Posterior vena cava (tissue), 2 donors: ENCODE data around the gene ARHGAP23. TPM values are rescaled to one million over a fixed set of nuclear protein-coding genes. Genes with fewer than 3 reads are reported as not detected.
"Not testable (repeated sequence)": the region's sequence is repeated elsewhere in the genome, so short reads cannot be mapped to it uniquely, and the experiment has no call there.

Source experiments
- DNase-seq: peaks from one replicate; pipeline ENCODE4 v3.0.0-alpha.2; 2020; ENCODE audit warnings: low spot score
- intact Hi-C, 2 donors: fragments of 100-400 bp; cut with DNase I; formaldehyde crosslinking; loops; one replicate each; pipeline versions ENCODE4 v1.14.1 to v1.14.2; 2022 to 2023
- total RNA-seq, 2 donors: library from RNA; stranded (reverse); fragmentation: NEBNext Ultra II Directional; extraction: Animal tissue kit (Norgen Biotek cat#: 25700); gene quantifications; one replicate each; pipeline ENCODE4 v1.2.1, GENCODE V29; 2021
- donor health status: DM: yes; HTN: yes; CAD: no.
- donor health status: DM: yes; HTN: yes; CAD: no.

Gene ARHGAP23
- total RNA-seq, 2 donors from 2014 or later = 72.9 to 90.4 TPM

DNA sequence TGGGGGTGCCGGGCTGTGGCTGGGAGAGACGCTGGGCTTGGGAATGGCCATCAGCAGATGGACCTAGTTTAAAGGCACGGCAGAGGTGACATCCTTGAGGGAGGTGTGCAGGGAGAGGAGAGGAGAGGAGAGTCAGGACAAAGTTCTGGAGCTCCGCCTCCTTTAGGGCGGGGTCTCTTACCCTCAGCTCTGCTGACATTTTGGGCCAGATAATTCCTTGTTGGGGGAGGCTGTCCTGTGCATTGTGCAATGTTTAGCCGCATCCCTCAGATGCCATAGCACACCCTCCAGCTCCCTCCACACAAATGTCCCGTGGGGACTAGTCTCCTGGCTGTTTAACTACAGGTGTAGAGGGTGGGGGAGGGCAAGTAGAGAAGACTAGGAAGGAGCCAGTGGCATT lies 48.3 kb downstream of the ARHGAP23 start:
- no peak for DNase-seq
- intact Hi-C loops = no loop called here

DNA sequence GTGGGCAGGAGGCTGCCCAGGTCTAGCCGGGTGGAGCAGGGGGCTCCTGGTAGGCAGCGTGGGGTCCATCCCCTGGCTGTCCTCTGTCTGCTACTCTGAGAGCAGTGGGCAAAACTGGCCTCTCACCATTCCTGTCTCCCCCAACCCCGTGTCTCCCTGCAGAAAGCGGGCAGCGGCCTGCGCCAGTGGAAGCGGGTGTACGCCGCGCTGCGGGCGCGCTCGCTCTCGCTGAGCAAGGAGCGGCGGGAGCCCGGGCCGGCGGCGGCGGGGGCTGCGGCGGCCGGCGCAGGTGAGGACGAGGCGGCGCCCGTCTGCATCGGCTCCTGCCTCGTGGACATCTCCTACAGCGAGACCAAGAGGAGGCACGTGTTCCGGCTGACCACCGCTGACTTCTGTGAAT lies 49.2 kb downstream of the ARHGAP23 start:
- DNase-seq, intact Hi-C loops: not testable (repeated sequence)

DNA sequence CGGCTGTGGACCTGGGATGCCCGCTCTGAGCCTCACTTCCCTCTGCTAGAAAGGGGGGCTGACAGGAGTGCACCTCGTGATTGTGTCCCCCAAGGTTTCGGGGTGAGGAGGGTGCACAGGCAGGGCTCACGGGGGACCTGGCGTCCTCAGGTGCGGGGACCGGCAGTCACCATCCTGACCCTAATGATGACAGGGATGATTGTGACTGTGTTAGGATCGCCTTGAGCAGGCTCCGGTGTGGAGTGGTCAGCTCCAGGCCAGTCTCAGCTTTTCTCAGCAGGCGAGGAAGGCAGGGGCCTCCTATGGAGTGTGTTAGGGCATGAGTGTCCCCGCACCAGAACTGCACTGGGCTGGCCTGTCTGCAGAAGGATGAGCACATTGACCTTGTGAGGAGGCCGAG lies 49.7 kb downstream of the ARHGAP23 start:
- DNase-seq, intact Hi-C loops: not testable (repeated sequence)

DNA sequence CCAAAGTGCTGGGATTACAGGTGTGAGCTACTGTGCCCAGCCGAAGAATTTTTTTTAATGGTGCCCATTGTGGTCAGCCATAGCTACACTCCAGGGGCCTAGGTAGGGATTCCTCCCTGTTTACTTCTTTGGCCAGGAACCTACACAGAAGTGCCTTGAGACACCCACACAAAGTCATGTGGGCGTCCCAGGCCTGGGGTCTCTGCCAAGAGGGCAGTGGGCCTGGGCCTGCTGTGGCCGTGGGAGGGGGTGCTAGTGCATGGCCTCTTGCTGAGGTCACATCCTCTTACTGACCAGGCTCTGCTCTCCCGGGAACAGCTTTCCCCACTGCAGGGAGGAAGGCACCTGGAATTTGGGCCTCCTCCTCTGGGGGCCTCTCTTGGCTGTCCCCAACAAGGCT lies 50.4 kb downstream of the ARHGAP23 start:
- intact Hi-C loops, DNase-seq: not testable (repeated sequence)

DNA sequence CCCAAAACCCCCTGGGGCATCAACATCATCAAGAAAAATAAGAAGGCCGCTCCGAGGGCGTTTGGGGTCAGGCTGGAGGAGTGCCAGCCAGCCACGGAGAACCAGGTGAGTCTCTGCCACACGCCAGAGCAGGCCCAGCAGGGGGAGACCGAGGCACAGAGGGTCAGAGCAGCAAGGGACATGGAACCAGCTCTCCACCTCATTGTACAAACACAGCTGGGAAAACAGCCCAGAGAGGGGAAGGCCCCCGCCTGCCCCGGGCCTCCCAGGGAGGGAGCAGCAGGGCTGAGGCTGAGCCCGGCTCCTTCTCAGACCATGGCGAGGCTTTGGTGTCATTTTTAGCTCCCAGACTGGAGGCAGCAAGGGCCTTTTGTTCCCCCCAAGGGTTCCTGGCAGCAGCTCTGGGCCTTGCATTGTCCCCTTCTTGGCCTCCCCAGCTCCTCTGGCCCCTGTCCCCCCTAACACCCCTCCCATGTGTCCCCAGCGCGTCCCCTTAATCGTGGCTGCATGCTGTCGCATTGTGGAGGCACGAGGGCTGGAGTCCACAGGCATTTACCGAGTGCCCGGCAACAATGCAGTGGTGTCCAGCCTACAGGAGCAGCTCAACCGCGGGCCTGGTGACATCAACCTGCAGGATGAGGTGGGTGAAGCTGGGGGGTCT lies 53.9 kb downstream of the ARHGAP23 start:
- intact Hi-C loops = loop anchor here in 1 of 2 donors (5.0 kb wide), 1 partner anchor 55 kb away; the partner anchor contains the start of gene ARHGAP23

DNA sequence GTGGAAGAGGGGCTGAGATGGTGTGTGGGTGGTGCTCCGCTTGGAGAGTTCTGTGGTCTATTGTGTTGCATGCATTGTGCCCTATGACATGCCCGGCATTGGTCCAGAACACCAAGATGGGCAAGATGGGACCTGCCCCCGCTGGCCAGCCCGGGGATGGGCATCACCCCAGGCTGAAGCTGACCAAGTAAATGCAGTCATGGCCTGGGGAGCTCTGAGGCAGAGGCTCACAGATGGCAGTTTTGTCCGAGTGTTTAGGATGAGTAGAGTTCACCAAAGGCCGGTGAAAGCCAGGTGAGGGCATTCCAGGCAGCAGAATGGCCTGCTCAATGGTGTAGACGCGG lies 54.4 kb downstream of the ARHGAP23 start:
- intact Hi-C loops = loop anchor here in 1 of 2 donors (5.0 kb wide), 1 partner anchor 55 kb away; the partner anchor contains the start of gene ARHGAP23
- DNase-seq = not testable (repeated sequence)

More for the DNA sequence above, 53.9 kb downstream of the ARHGAP23 start:
- not testable (repeated sequence) for DNase-seq

DNA sequence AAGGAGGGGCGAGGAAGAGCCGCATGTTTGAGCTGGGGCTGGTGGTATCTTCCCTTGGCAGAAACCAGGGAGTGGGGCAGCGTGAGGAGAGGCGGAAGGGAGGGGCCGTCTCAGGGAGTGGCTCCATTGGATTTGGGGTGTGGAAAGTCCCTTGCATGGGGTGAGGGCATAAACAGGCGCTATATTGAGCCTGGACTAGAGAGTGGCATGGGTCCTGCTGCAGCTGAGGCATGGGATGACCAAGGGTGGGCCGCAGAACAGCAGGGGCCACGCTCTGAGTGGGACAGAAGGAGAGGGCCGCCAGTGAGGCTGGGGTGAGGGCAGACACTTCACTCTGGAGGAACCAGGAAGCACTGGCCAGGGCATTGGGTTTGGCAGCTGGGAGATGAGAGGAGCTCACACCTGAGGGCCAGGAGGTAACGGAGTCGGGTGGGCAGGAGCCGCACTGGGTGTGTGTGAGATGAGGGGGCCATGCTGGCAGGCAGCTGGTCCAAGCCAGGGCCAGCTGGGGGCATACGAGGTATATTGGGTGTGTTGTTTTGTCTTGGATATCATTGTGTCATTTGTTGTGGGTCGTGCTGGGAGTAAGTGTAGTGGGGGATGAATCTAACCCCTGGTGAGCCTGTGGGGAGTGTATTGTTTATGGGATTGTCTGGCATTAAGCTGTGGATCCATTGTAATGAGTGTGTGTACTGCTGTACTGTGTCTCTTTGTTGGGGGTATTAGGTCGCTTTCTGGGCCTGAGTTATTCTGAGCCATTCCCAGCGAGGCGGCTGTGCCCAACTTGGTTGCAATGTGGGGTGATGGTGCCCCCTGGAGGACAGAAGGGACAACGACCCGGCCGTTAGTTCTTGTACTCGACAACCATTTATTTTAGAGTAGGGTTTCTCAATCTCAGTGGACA lies 56.2 kb downstream of the ARHGAP23 start:
- DNase-seq = not testable (repeated sequence)

DNA sequence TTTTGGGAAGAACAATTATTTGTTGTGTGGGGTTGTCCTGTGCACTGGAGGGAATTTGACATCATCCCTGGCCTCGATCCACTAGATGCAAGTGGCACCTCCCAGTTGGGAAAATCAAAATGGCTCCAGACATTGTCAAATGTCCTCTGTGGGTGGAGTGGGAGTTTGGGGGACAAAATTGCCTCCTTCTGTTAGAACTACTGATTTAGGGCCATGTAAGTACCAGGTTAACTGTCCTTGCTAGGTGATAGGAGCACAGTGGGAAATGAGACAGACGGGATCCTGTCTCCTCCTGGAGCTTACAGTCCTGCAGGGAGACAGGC lies 56.8 kb downstream of the ARHGAP23 start:
- DNase-seq = no peak
- intact Hi-C loops = loop anchor here in 1 of 2 donors (5.0 kb wide), 1 partner anchor 43 kb away; no protein-coding TSS in a partner anchor

More for the DNA sequence above, 56.2 kb downstream of the ARHGAP23 start:
- intact Hi-C loops = loop anchor here in 1 of 2 donors (5.0 kb wide), 2 partner anchors 42 to 57 kb away; partner anchors contain the start of gene ARHGAP23

DNA sequence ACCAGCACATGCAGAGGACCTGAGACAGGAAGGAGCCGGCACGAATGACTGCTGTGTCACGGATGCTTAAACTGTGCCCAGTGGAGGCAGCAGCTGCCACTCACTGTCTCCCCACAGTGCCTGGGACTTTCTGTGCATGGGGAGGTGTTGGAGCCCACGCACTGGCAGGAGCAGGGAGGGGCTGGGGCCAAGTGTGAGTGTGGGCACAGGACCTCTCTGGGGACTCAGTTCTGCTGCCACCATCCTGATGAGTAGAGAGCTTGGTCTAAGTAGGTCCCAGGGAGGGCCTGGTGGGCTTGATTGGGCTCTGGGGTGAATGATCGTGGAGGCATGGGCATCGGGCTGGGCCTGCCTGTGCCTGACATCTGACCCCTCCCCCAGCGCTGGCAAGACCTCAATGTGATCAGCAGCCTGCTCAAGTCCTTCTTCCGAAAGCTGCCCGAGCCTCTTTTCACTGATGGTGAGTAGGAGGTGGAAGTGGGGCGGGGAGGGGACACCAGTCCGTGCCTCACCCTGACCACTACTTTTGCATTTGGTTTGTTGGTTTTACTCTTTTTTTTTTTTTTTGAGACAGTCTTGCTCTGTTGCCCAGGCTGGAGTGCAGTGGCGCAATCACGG lies 57.5 kb downstream of the ARHGAP23 start:
- intact Hi-C loops = loop anchor here in 1 of 2 donors (5.0 kb wide), 1 partner anchor 43 kb away; no protein-coding TSS in a partner anchor
- not testable (repeated sequence) for DNase-seq

DNA sequence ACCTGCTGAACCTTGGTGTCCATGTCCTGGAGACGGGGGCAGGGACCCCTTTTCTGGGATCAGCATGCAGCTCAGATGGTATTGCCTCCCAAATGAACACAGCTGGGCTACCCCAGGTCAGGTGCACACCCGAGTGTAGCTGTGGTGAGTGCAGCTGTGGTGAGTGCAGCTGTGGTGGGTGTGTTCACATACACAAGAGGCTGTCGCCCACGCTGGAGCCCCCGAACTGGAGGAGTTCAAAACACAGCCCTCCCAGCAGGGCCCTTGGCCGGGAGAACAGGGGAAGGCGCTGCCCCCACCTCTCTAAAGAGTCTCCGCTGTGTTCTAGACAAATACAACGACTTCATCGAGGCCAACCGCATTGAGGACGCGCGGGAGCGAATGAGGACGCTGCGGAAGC lies 61.5 kb downstream of the ARHGAP23 start:
- intact Hi-C loops = loop anchor here in 1 of 2 donors (5.0 kb wide), 1 partner anchor 47 kb away; no protein-coding TSS in a partner anchor
- DNase-seq = not testable (repeated sequence)

DNA sequence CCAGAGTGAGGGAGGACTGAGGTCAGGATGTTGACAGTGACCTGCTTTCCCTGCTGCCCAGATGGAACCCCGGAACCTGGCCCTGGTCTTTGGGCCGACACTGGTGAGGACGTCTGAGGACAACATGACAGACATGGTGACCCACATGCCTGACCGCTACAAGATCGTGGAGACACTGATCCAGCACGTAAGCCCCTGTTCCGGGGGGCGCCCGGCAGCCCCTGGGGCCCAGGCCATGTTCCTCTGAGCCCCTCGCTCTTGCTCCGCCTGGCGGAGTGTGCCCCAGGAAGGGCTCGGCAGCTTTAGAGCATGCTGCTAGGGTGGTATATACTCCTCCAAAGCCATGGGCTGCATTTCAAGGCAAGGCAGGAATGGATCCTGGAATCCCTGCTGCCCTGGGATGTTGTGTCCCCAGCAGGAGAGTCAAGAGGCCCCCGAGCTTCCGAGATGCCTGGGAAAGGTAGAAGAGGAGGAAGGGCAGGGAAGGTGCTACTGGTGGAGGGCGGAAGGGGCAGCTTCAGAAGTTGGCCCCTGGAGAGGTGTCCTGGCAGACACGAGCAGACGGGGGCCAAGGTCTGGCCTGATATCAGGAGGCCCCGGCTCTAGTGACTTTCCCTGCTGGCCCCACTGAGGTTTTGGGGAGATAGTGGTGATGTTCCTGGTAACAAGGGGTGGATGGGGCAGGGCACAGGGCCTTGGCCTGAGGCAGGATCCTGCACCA lies 63.2 kb downstream of the ARHGAP23 start:
- DNase-seq, intact Hi-C loops: not testable (repeated sequence)

DNA sequence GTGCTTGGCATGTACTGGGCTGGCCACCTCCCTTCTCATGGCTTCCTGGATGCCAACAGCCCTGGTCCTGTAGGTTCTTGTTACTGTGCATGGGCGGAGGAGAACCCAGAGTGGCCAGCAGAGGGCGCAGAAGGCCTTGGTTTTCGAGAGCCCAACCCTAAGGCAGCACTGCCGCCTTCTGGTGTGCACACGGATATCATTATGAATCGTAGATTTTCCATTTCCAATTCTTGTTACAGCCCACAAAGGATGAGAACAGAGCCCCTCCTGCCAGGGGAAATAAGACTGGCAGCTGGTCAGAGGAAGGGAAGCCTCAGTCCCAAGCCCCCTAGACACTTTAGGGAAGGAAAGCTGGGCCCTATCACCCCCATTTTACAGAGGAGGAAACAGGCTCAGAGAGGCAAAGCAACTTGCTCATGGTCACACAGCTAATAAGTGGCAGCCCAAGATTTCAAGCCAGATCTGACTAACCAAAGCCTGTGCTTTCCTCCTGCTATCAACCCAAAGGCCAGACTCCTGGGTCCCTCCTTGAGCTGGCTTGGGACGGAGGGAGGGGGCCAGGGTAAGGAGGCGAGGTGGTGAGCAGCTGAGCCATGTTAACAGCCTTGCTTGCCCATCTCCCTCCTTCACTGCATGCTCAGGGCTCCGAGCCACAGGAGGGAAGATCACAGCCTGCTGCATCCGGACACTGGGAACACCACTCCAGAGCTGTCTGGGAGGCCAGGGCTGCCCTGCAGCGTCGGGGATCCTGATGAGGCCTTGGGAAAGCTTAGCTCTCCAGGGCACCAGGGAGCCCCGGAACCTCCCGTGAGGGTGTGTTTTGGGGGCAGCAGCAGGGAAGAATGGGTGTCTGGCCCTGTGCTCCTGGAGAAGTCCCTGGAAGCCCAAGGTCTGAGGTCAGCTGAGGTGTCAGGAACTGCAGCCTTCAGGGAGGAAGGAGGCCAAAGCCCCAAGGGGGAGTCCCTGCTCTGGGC lies 64.1 kb downstream of the ARHGAP23 start:
- intact Hi-C loops = not testable (repeated sequence)
- peak; percentile 98 for DNase-seq

DNA sequence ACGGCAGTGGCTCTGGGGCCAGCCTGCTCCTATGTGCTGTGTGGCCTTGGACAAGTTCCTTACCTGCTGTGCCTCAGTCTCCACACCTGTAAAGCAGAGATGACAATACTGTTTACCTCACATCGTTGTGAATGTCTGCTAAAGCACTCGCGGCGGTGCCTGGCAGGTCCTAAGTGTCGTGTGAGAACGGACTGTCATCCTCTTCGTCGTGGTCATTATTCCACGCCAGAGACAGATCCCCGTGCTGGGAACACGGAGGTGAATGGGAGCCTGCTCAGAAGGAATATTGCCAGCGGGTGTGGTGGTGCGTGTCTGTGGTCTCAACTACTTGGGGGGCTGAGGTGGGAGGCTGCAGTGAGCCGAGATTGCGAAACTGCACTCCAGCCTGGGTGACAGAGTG lies 65.9 kb downstream of the ARHGAP23 start:
- intact Hi-C loops, DNase-seq: not testable (repeated sequence)

DNA sequence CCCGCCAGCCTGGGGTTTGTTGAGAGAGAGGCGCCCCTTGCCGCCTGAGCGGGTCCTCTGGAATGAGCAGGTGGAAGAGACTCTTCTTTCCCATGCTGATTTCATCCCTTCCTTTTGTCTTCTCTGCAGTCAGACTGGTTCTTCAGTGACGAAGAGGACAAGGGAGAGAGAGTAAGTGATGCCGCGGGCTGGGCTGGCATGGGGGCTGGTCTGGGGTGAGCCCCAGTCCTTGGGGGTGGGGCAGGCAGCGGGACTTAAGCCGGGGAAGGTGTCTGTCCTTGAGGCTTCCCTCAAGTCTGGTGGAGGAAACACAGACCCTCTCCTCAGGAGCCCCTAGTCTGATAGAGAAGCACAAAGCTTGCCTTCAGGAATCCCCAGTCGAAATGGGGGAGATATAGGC lies 69.4 kb downstream of the ARHGAP23 start:
- intact Hi-C loops, DNase-seq: not testable (repeated sequence)

DNA sequence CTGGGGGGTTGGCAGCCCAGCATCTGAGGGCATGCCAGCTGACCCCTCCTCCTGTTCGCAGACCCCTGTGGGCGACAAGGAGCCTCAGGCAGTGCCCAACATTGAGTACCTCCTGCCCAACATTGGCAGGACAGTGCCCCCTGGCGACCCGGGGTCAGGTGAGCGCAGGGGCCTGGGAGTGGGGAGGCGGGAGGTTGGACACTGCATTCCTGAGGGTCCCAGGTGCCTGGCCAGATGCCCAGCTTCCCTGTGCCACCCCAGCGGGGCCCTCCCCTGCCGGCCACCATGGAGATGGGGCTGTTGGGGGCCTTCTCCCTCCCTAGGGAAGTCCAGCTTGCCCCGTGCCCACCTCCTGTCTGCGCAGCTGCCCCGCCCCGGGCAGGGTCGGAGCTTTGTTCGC lies 70.1 kb downstream of the ARHGAP23 start:
- intact Hi-C loops = no loop called here
- no peak for DNase-seq

DNA sequence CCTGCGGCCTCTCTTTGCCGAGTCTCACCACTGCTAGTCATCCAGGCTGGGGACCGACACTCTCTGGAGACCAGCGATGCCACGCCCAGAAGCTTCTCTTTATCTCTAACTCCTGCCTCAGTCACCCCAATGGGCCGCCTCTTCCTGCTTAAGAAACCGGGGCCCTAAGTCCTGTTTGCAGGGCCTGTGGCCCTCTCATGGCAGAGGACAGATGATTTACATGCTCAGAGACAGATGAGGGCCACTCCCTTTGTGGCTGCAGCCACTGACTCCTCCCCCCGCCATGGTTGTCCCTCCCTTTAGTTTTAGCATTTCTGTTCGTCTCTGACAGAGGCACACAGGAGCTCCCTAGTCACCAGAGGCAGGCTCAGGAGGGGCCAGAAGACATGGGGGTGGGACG lies 71.0 kb downstream of the ARHGAP23 start:
- intact Hi-C loops = not testable (repeated sequence)

DNA sequence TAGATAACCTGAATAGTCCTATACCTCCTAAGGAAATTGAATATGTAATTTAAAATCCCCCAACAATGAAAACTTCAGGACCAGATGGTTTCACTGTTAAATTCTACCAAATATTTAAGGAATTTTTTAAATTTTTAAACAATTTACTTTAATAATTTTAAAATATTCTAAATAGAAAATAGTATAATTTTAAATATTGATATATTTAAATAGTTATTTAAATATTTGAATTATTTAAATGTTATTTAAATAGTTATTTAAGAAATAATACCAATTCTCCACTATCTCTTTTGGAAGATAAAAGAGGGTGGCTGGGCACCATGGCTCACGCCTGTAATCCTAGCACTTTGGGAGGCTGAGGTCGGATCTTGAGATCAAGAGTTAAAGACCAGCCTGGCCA lies 73.5 kb downstream of the ARHGAP23 start:
- DNase-seq = not testable (repeated sequence)
- intact Hi-C loops = loop anchor here in 1 of 2 donors (10.0 kb wide), 1 partner anchor 163 kb away; no protein-coding TSS in a partner anchor

More for the DNA sequence above, 71.0 kb downstream of the ARHGAP23 start:
- not testable (repeated sequence) for DNase-seq
